PC-3 (cell line): ENCODE results near the gene ATP2B3.

Experiments
- CTCF ChIP-seq: fragments of 300-600 bp; sonication (generic); conservative IDR thresholded peaks from 2 replicates; pipeline ENCODE4 v1.5.1; 2017; ENCODE audit warnings: antibody characterized with exemption, low read depth, mild to moderate bottlenecking, low read length
- EZH2 ChIP-seq: fragments of 300-600 bp; sonication (generic); IDR thresholded peaks from one replicate; pipeline ENCODE4 v1.6.1; 2017; ENCODE audit warnings: antibody characterized with exemption, mild to moderate bottlenecking, low read length; ENCODE audit not compliant: unreplicated experiment
- EZH2phosphoT487 ChIP-seq: fragments of 300-600 bp; sonication (generic); IDR thresholded peaks from 2 replicates; pipeline ENCODE4 v1.6.1; 2018; ENCODE audit warnings: mild to moderate bottlenecking, antibody characterized with exemption, low read length, borderline replicate concordance

DNA sequence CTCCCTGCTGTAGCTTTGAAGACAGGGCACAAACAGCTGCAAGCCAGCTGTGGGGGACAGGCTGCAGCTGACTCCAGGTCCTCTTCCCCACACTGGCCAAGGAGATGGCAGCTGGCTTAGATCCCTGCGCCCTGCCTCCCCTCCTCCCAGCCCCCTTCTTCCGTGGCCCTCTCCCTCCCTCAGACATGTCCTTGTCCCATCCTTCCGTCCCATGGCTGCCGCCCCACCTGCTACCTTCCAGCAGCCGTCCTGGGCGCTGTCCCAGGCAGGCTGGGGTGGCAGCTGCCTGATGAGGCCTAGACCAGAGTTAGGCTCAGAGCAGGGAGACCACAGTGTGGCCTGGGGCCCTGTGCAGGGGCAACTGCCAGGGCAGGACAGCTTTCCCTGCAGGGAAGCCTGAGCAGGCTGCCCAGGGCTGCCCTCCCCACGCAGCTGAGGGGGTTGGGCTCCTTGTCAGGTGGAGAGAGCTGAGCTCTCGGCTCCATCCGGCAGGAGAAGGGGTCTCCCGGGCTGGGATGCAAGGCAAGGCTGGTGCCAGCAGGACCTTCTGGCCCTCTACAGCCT lies 26.0 kb upstream of the ATP2B3 start:
- TF ChIP-seq CTCF (no peak), EZH2phosphoT487 (no peak), EZH2 (no peak)
